Fibroblast of skin of left biceps (primary cell): ENCODE results near the gene ANXA11.
"Not testable (repeated sequence)": the region's sequence is repeated elsewhere in the genome, so short reads cannot be mapped to it uniquely, and the experiment has no call there.

Experiments used
- DNase-seq, 2 experiments: peaks; one replicate each; pipeline ENCODE4 v3.0.0-alpha.2; 2013; ENCODE audit warnings: low read depth in 2 of 2

Gene ANXA11

GRCh38 chr10:80210259-80210658 is 4.9 kb upstream of the ANXA11 start:
- no peak for DNase-seq

GRCh38 chr10:80207768-80208370 is 2.5 kb upstream of the ANXA11 start:
- DNase-seq, result no peak

GRCh38 chr10:80206277-80206655 is 929 bp upstream of the ANXA11 start:
- no peak for DNase-seq

GRCh38 chr10:80204677-80205476 is 460 bp downstream of the ANXA11 start:
- DNase-seq, result no peak

GRCh38 chr10:80203835-80204676 is 1.3 kb downstream of the ANXA11 start:
- no peak for DNase-seq

- DNase-seq, result peak; percentile 47 to 54
Measured at GRCh38 chr10:80202934-80203834, 2.2 kb downstream of the ANXA11 start.

GRCh38 chr10:80202530-80202929 is 2.8 kb downstream of the ANXA11 start:
- DNase-seq, result not testable (repeated sequence)

- DNase-seq, result no peak
Measured at GRCh38 chr10:80201608-80202141, 3.7 kb downstream of the ANXA11 start.

- no peak for DNase-seq
Measured at GRCh38 chr10:80200687-80201086, 4.7 kb downstream of the ANXA11 start.

GRCh38 chr10:80200259-80200658 is 5.1 kb downstream of the ANXA11 start:
- DNase-seq, result no peak

- DNase-seq, result no peak
Measured at GRCh38 chr10:80199828-80200227, 5.5 kb downstream of the ANXA11 start.

GRCh38 chr10:80197972-80198916 is 7.1 kb downstream of the ANXA11 start:
- DNase-seq, result no peak

GRCh38 chr10:80196950-80197315 is 8.4 kb downstream of the ANXA11 start:
- DNase-seq, result no peak

- DNase-seq, result no peak
Measured at GRCh38 chr10:80196270-80196949, 8.9 kb downstream of the ANXA11 start.

GRCh38 chr10:80195046-80195574 is 10.2 kb downstream of the ANXA11 start:
- DNase-seq, result no peak

- no peak for DNase-seq
Measured at GRCh38 chr10:80194373-80195045, 10.8 kb downstream of the ANXA11 start.

- DNase-seq, result no peak
Measured at GRCh38 chr10:80192553-80192952, 12.8 kb downstream of the ANXA11 start.

- DNase-seq, result no peak
Measured at GRCh38 chr10:80191589-80192270, 13.6 kb downstream of the ANXA11 start.
